Activated gamma-delta T cell treated with anti-CD3 and anti-CD28 coated beads, Interleukin-2, amount 50 U/mL, for 16 hours (primary cell): ENCODE results near the gene HMGXB3.

Experiments
- DNase-seq: peaks from one replicate; pipeline ENCODE4 v3.0.0-alpha.2; 2020; ENCODE audit warnings: low read depth

Gene HMGXB3

DNA sequence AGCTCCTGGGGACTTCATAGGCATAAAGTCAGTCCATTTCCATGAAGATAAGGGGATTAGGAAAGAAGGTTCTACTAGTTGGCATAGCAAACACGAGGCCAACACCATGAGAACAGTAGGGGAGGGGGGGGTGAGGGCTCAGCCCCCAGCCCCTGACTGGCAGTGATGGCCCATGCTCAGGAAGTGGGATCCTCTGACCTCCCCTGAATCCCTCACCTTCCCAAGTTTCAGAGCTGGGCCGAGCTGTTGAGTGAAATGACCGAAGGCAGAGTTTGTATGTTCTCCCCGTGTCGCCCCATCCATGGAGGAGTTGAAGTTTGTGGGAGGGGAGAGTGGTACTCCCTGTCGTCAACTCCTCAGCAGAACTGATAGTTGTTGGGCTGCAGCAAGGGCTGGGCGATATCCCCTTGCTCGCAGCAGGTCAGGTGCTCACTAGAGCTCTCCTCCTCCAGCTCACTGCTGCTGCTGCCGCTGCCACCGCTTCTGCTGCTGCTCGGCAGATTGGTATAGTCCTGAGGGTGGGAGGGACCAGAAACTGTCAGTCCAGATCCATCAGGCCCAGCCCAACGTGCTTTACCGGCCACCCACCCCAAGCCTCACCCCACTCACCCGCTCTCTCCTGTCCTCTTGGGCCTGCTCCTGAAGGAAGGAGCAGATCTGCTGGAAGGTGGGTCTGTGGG, 53.3 kb downstream of the HMGXB3 start:
- no peak for DNase-seq

DNA sequence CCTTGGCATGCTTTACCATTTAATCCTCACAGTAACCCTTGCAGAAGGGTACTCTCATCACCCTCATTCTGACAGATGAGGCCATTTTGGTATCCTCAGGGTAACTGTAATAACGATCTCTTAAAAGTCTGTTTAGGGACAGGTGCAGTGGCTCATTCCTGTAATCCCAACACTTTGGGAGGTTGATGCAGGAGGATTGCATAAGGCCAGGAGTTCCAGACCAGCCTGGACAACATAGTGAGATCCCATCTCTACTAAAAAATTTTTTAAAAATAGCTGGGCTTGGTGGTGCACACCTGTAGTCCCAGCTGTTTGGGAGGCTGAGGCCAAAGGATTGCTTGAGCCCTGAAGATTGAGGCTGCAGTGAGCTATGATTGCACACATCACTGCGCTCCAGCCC, 54.0 kb downstream of the HMGXB3 start:
- no peak for DNase-seq

DNA sequence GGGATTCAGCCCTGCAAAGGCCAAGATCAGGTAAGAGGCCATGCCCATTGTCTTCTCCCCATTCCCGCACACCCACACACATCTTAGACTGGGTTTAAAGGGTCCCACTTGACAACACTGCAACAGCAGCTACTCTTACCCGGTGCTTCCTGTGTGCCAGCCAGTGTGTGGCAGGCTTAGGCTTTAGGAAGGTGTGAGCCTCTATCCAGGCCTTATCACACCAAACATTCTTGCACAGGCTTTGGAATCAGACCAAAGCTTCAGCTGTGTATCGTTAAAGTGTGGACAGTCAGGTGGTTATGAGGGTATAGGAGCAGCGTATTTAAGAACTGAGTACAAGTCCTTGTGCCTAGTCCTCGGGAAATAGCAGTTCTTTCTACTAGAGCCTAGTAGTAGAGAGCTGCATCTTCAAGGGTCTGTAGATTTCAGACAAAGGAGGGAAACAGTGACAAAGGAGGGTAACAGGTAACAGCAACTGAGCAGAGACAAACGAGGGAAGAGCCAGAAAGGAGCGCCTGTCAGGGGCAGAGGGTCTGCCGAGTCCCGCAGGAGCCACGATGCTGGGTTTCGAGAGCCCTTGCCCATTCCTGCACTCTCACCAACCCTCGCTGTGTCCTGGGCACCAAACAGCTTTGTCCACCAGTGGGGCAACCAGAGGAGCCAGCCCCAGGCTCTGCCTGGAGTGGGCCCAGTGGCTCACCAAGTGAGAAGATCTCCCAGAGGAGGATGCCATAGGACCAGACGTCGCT, 55.0 kb downstream of the HMGXB3 start:
- DNase-seq: no peak

DNA sequence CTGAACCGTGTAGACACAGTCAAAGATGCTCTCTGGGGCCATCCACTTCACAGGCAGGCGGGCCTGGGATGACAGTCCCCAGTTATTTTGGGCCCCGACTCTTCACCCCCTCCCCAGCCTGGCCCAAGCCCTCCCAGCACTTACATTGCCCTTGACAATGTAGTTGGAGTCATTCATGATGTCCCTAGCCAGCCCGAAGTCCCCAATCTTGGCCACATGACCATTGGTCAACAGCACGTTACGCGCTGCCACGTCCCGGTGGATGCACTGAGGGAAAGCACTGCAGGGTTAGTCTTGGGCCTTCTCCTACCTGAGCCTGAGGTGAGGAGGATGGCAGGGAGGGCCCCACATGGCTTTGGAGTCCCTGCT, 55.5 kb downstream of the HMGXB3 start:
- no peak for DNase-seq

DNA sequence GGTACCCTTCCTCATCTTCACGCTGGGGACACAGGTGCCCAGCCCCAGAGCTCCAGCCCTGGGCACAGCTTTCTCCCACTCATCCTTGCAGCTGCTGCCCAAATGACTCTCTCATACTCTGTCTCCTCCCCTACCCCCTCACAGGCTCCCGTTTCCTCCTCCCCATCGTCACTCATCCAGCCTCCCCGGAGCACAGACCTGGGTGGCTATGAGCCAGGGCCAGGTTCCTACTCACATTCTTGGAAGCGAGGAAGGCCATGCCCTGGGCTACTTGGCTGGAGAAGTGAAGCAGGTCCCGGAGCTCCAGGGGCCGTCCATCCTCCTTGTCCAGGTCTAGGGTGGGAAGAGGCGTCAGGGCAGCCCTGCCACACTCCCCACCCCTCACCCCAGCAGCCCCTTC, 56.5 kb downstream of the HMGXB3 start:
- no peak for DNase-seq

DNA sequence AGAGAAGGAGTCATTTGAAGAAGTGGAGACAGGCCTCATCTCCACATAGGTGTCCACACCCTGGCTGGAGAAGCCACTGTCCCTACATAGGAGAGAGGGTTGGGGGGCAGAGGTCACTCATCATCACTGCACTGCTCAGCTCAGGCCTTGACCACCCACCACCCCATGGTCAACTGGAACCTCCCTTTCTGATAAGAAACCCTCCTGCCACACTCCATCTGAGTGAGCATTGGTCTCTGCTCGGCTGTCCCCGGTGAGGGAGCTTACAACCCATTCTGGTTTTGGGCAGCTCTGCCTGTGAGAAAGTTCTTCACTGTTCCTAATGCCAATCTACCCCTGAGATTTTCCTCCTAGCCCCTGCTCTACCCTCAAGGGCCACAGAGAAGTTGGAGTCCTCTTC, 57.0 kb downstream of the HMGXB3 start:
- DNase-seq: no peak

DNA sequence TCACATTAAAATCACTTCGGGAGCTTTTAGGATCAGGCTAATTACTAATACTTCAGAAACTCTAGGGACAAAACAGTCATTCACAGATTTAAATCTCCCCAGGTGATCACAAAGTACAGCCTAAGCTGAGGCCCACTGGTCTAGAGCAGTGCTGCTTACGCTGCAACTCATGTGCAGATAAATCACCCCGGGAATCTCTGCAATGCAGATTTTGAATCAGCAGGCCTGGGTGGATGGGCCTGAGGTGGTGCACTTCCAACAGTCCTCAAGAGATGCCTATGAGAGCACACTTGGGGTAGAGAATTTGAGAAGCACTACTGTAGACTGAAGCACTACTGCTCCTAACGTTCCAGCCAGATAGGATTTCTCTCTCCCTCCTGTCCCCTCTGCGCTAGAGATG, 57.5 kb downstream of the HMGXB3 start:
- no peak for DNase-seq

DNA sequence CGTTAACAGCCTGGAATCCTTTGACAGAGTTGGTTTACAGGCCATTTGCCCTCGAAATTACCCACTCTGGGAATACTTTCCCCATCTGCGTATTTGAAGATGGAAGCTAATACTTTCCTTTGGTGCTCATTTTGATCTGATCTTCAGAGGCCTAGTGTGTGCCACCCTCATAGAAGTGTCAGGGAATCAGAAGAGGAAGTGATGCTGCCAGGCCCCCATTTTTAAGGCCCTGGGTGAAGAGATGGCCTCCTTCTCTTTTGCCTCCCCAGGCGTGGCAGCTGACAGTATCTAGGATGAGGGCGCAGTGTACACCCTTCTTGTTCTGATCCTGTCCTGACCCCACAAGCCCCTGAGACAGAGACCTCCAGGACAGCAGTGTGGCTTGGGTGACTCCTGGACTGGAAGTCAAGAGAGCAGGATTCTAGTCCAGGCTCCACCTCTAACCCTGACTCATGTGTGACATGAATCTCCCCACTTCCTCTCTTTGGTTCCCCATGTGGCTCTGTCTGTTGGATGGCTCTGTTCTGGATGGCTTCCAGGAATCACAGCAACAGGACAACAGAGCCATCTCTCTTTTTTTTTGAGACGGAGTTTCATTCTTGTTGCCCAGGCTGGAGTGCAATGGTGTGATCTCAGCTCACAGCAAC, 58.1 kb downstream of the HMGXB3 start:
- DNase-seq: no peak

DNA sequence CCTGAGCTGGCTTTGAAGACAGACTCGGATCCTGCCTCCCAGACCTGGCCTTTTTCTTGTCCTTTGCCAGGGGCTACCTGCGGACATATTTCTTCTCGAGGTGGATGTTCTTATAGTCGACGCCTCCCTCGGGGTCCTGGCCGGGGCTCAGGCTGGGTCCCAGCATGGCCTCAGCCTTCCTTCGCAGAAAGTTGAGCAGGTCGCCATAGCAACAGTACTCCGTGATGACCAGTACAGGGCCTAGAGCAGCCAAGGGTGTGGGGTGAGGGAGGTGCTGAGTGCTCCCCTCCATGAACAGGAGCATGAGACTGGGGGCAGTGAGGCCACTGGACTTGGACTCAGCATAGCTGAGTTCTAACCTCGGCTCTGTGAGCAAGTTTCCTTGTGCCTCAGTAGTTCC, 59.1 kb downstream of the HMGXB3 start:
- DNase-seq: no peak

DNA sequence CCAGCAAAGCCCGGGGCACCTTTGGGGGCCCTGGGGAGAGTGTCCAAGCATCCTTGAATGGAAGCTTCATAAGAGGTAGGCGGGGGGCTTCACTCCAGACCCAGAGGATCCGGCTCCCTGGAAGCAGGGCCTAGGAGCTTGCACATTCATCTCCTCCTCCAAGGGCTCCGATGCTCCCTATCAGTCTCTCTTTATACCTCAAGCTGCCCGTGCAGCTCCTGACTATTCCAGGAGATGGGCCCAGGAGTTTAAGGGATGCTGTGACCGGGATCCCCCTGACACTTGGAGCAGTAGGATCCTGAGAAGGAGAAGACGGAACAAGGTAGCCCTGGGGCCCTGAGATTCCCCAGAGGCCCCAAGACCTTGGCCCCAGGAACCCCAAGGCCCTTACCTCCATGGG, 59.9 kb downstream of the HMGXB3 start:
- no peak for DNase-seq

DNA sequence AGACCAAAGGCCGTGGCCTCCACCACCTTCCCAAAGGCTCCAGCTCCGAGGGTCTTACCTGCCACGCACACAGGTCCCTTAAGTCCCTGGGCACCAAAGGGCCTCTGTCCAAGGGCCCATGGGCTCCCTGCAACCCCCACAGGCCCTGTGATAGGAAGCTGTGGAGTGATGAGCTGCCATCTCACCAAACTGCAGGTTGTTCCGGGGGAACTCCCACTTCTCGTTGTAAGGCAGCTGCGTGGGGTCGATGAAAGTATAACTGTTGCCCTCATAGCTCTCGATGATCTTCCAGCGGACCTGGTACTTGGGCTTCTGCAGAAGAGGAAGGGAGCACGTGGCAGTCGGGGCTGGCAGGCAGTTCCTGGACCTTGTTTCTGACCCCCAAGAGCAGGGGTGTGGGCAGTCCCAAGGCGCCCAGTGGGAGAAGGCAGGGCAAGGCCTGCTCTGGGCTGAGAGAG, 61.0 kb downstream of the HMGXB3 start:
- DNase-seq: no peak

DNA sequence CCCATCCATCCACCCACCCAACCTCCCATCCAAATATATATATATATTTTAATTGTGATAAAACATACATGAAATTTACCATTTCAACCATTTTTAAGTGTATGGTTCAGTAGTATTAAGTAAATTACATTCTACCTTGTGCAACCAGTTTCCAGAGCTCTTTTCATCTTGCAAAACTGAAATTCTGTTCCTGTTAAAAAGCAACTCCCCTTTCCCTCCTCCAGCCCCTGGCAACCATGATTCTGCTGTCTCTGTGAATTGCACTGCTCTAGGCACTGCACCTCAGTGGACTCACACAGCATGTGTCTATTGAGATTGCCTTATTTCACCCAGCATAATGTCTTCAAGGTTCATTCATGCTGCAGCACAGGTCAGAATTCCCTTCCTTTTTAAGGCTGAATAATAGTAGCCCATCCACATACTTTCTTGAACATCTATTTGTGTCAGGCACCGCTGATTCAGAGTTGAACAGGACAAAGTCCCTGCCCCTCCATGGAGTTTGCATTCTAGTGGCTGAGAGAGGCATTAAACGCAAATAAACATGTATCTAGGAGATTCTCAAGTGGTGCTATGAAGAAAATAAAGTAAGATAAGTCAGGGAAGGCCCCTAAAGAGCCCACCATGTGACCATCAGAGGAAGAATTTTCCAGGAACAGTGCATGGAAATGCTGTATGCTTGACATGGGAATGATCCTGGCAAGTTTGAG, 61.8 kb downstream of the HMGXB3 start:
- DNase-seq: no peak

DNA sequence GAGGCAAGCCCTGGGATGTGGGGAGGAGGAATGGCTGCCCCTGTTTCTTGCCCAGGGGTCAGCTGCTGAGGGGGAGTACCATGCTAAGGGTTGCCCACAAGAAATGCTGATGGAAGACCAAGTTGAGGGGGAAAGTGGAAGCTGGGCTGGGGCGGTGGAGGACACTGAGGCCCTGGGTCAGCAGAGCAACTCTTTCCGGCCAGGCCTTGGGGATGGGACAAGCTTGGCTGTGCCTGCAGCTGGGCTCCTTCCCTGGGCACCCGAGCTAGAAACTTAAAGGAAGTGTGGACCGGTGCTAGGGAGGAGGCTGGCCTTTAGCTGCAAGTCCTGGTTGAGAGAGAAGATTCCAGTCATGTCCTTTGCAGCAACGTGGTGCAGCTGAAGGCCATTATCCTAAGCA, 63.1 kb downstream of the HMGXB3 start:
- DNase-seq: no peak

DNA sequence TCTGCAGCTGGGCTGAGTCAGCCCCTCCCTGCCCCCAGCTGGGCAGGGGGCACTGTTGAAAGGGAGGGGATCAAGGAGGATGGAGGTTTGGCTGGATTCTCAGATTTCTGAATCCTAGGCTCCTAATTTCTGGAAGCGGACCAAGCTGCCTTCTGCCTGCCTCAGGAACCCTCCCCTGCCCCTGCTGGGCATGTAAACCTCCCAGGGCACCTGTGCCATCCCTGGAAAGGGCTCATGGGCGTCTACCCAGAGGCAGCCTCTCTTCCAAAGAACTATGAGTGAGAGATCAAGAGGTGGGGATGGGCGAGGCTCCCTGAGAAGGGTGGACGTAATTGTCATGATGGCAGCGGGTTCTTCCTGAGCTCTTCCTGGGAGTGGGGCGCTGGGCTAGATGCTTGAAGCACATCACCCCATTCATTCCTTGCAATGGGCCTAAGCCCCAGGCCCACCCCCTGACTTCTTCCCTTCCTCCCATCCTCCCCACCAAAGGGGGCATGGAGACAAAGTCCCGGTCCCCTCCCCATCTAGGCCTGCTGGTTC, 64.2 kb downstream of the HMGXB3 start:
- no peak for DNase-seq

DNA sequence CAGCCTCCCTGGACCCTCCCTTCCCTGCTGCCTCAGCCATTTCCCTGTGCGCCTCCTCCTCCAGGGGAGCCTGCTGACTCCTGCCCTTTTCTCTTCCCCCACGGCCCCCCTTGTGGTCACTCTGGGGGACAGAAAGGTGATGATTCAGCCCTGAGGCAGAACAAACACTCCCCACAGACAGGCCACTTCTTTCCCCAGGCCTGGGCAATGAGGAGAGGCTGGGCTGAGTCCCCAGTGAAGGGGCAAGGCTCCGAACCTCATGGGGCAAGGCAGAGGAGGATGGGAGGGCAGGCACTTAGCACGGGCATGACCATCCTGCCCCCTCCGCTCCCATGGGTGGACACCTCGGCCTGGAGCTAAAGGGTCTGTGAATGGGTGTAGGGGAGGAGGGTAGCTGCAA, 64.8 kb downstream of the HMGXB3 start:
- DNase-seq: no peak

DNA sequence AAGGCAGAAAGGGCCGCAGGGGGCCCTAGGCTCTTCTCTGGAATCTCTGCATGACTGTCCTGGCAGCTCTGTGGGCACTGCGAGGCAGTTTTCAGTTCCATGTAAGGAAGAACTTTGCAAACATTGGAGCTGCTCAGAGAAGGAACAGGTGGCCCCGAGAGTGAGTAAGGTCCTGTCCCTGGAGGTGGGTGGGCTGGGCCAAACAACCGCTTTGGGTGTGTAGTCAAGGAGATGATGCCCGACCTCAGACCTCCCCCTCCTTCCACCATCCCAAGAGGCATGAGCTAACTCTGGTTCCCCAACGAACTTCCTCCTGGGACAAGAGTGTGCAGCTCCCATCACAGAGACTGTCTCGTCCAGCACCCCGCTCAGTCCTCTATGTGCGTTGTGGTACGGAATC, 65.3 kb downstream of the HMGXB3 start:
- no peak for DNase-seq

DNA sequence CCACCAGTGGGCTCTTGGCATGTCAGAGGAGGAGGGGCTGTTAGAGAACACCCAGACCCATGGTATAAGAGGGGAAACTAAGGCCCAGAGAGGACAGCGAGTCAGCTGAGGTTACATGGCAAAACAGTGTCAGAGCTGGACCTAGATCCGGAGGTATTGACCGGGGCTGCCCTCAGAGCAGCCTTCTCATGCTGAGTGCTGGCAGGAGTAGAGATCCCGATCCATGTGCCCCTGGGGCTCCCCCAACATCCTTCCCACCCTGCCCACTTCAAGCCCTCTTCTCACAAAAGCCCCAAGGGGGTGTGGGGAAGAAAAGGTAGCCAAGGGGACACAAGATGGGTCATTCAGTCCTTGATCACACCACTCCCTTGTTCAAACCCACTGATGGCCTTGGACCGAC, 65.9 kb downstream of the HMGXB3 start:
- DNase-seq: no peak

DNA sequence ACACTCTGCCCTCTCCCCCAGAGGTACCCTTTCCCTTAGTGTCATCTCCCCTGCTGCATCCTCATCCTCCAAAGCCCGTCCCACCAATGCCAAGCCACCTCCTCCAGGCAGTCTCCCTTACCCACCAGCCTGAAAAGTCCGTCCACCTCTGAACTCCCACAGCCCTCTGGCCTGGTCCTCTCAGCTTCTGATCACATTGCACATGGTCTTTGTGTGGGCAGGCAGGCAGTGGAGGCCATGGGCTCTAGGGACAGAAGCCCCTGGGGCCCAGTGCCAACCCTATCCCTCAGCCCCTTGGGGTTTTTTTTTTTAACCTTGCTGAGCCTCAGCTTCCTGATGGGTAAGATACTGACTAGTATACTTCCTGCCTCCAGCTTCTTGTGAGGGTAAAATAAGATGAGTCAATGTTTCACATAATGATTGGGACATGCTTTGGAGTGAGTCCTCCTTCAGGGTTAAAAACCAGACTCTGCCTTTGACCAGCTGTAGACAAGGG, 66.4 kb downstream of the HMGXB3 start:
- no peak for DNase-seq

DNA sequence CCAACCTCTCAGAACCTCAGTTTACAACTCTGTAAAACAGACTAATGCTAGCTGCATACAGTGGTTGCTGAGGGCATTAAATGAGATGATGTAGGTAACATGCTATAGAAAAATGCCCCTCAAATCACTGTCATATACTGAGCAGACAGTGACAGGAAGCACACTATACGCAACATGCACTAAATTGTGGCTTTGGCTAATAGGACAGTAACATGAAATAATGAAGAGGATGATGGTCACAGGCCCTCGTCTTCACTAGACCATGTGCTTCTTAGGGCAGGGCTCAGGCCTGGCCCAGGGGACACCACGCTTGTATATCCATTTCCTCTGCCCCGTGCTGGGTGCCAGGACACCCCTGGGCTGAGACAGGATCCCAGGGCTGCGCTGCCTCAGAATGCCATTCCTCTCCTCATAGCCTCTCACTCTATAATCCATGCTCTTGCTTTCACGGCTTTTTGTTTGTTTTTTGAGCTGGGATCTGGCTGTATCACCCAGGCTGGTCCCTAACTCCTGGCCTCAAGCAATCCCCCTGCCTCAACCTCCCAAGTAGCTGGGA, 66.9 kb downstream of the HMGXB3 start:
- DNase-seq: no peak

DNA sequence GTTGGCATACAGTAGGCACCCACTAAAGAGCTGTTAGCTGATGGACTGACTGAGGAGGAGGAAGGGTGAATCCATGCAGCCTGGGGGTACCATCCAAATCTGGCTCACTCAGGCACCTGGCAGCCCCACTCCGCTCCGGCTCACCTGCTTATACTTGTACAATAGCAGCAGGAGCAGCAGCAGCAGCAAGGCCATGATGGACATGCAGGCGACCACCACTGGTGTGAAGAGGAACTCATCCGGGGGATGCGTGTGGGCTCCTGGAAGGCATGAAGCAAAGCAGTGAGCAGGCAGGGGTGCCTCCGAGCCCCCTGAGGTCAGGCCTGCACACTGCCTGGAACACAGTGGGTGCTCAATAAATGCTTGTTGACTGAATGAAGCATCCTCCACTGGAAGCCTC, 67.5 kb downstream of the HMGXB3 start:
- DNase-seq: no peak

DNA sequence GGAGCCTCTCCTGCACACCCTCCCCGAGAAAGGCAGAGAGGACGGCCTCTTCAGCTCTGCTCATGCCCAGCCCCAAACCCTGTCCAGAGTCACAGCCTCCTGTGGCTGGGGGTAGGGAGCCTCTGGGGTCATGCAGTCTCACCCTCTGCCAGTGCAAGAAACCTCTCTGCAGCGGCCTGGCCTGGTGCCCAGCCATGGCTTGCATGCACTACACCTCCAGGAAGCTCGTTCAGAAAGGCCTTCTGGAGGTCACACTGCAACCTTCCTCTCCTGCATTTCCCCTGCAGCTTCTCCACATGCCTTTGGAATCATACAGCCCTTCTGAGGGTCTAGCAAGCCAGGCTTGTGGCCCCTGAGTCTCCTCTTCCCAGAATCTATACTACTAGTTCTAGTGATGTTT, 67.9 kb downstream of the HMGXB3 start:
- DNase-seq: no peak
